Smooth muscle cell (in vitro differentiated cells): Measurements from ENCODE around the gene FAM118B. TPM values are rescaled to one million over a fixed set of nuclear protein-coding genes. Genes with fewer than 3 reads are reported as not detected.

ENCODE experiments used
- DNase-seq: peaks from one replicate; lab custom pipeline; 2025; ENCODE audit not compliant: unreplicated experiment; lab: John Stamatoyannopoulos, UW
- H2AFZ ChIP-seq: fragments of 200-600 bp; sonication (generic); 2 replicates; pipeline ENCODE4 v1.6.0; 2016; ENCODE audit warnings: antibody characterized with exemption, low read depth, mild to moderate bottlenecking
- H3F3A ChIP-seq: fragments of 200-600 bp; sonication (generic); 2 replicates; pipeline ENCODE4 v1.6.0; 2017; ENCODE audit warnings: antibody characterized with exemption, low read depth
- H3K27ac ChIP-seq: fragments of 200-600 bp; sonication (generic); 2 replicates; pipeline ENCODE4 v1.5.1; 2016; ENCODE audit warnings: low read depth, mild to moderate bottlenecking
- H3K27me3 ChIP-seq: fragments of 200-600 bp; sonication (generic); 2 replicates; pipeline ENCODE4 v1.6.1; 2016; ENCODE audit warnings: low read depth, mild to moderate bottlenecking
- H3K36me3 ChIP-seq: fragments of 200-600 bp; sonication (generic); 2 replicates; pipeline ENCODE4 v1.5.1; 2016; ENCODE audit warnings: low read depth
- H3K4me1 ChIP-seq: fragments of 200-600 bp; sonication (generic); 2 replicates; pipeline ENCODE4 v1.5.1; 2016; ENCODE audit warnings: low read depth
- H3K4me2 ChIP-seq: fragments of 200-600 bp; sonication (generic); 2 replicates; pipeline ENCODE4 v1.6.0; 2016; ENCODE audit warnings: mild to moderate bottlenecking
- H3K4me3 ChIP-seq: fragments of 200-600 bp; sonication (generic); 2 replicates; pipeline ENCODE4 v1.5.1; 2016; ENCODE audit warnings: mild to moderate bottlenecking
- H3K79me2 ChIP-seq: fragments of 200-600 bp; sonication (generic); 2 replicates; pipeline ENCODE4 v1.6.0; 2016; ENCODE audit warnings: low read depth, mild to moderate bottlenecking
- H3K9ac ChIP-seq: fragments of 200-600 bp; sonication (generic); 2 replicates; pipeline ENCODE4 v1.6.0; 2016; ENCODE audit warnings: low read depth
- H3K9me3 ChIP-seq: fragments of 200-600 bp; sonication (generic); replicated peaks from 2 replicates; pipeline ENCODE4 v1.5.1; 2016; ENCODE audit warnings: low read depth
- H4K20me1 ChIP-seq: fragments of 200-600 bp; sonication (generic); 2 replicates; pipeline ENCODE4 v1.6.0; 2016; ENCODE audit warnings: low read depth
- CTCF ChIP-seq: fragments of 200-600 bp; sonication (generic); IDR thresholded peaks from 2 replicates; pipeline ENCODE4 v1.5.1; 2017; ENCODE audit warnings: borderline replicate concordance, mild to moderate bottlenecking, antibody characterized with exemption; ENCODE audit not compliant: insufficient read depth, poor library complexity, severe bottlenecking
- WGBS: methylation state at CpG from one replicate; pipeline ENCODE4 v1.1.7; 2016; ENCODE audit warnings: low lambda C conversion rate; 5-methylcytosine and 5-hydroxymethylcytosine counted together
- polyA plus RNA-seq: library from polyadenylated mRNA; unstranded; fragments of >200 nt; fragmentation: Nextera tagmentation; extraction: Ambion mirVana; gene quantifications from 2 replicates; pipeline ENCODE4 v1.2.1, GENCODE V29; 2016
- total RNA-seq: library from RNA; depleted of rRNA; stranded (reverse); fragments of >200 nt; gene quantifications from 2 replicates; pipeline ENCODE4 v1.2.3, GENCODE V29; 2014

The FAM118B gene
- total and polyA plus RNA-seq, 2 experiments from 2014 or later: 14.3 to 26.1 TPM

- H3K27ac ChIP-seq: peak overlapping the region; percentile 88
- DNase-seq: no peak
- no peak for TF ChIP-seq CTCF
- H3K4me2 ChIP-seq: peak overlapping the region; percentile 86
- H3K4me1 ChIP-seq: peaks cover 14% of the 10 kb centered on the region
- no peak overlapping the region for H2AFZ ChIP-seq
- H3F3A ChIP-seq: no peaks in the 10 kb centered on the region
- peak overlapping the region; percentile 93 for H3K9ac ChIP-seq
- under 1% methylated on average over 21 of the region's 23 CpGs for WGBS
- H3K27me3 ChIP-seq: no peaks in the 10 kb centered on the region
- peak overlapping the region; percentile 83 for H3K4me3 ChIP-seq
- no peaks in the 10 kb centered on the region for H3K9me3 ChIP-seq
- H3K36me3 ChIP-seq: peaks cover 7% of the 10 kb centered on the region
- H3K79me2 ChIP-seq: peaks cover 37% of the 10 kb centered on the region
- H4K20me1 ChIP-seq: peaks cover 3% of the 10 kb centered on the region
Measured at GRCh38 chr11:126268361-126268707, 56.8 kb downstream of the FAM118B start.

GRCh38 chr11:126268708-126269579, 57.4 kb downstream of the FAM118B start, which contains the start of the genes FOXRED1 and SRPRA:
TSS of gene FOXRED1 (plus strand) at chr11:126269154. CDS start at chr11:126269207, 53 bp downstream.
TSS of gene SRPRA (minus strand) at chr11:126268895. CDS start at chr11:126268804, 91 bp downstream.
- H4K20me1 ChIP-seq: peaks cover 3% of the 10 kb centered on the region
- no peaks in the 10 kb centered on the region for H3K9me3 ChIP-seq
- peak; percentile 95 for DNase-seq
- H3K4me2 ChIP-seq: peak within 1 kb of the TSS; percentile 96
- H3F3A ChIP-seq: no peaks in the 10 kb centered on the region
- H3K79me2 ChIP-seq: peaks cover 37% of the 10 kb centered on the region
- no peaks in the 10 kb centered on the region for H3K27me3 ChIP-seq
- H2AFZ ChIP-seq: peak within 1 kb of the TSS; percentile 65
- peak within 1 kb of the TSS; percentile 88 for H3K27ac ChIP-seq
- peaks cover 14% of the 10 kb centered on the region for H3K4me1 ChIP-seq
- H3K36me3 ChIP-seq: peaks cover 7% of the 10 kb centered on the region
- H3K4me3 ChIP-seq: peak within 1 kb of the TSS; percentile 83
- peak within 1 kb of the TSS; percentile 97 for H3K9ac ChIP-seq
- TF ChIP-seq CTCF: no peak
- WGBS: under 1% methylated on average over 61 of the region's 64 CpGs

- DNase-seq: no peak
- H3K27me3 ChIP-seq: no peaks in the 10 kb centered on the region
- no peak overlapping the region for H3K4me3 ChIP-seq
- 97% methylated on average over 11 of the region's 11 CpGs for WGBS
- no peak for TF ChIP-seq CTCF
- H3K9me3 ChIP-seq: no peaks in the 10 kb centered on the region
- no peak overlapping the region for H3K27ac ChIP-seq
- no peaks in the 10 kb centered on the region for H3K79me2 ChIP-seq
- no peaks in the 10 kb centered on the region for H3K36me3 ChIP-seq
- peaks cover 5% of the 10 kb centered on the region for H3K4me1 ChIP-seq
- no peak overlapping the region for H2AFZ ChIP-seq
- H3F3A ChIP-seq: no peaks in the 10 kb centered on the region
- H3K4me2 ChIP-seq: no peak overlapping the region
- H4K20me1 ChIP-seq: no peaks in the 10 kb centered on the region
- H3K9ac ChIP-seq: no peak overlapping the region
Measured at GRCh38 chr11:126277322-126277721, 65.7 kb downstream of the FAM118B start.
